ENCODE measurements around the gene ZNF717.
"Not testable (repeated sequence)": the region's sequence is repeated elsewhere in the genome, so short reads cannot be mapped to it uniquely, and the experiment has no call there.

The ZNF717 gene

DNA sequence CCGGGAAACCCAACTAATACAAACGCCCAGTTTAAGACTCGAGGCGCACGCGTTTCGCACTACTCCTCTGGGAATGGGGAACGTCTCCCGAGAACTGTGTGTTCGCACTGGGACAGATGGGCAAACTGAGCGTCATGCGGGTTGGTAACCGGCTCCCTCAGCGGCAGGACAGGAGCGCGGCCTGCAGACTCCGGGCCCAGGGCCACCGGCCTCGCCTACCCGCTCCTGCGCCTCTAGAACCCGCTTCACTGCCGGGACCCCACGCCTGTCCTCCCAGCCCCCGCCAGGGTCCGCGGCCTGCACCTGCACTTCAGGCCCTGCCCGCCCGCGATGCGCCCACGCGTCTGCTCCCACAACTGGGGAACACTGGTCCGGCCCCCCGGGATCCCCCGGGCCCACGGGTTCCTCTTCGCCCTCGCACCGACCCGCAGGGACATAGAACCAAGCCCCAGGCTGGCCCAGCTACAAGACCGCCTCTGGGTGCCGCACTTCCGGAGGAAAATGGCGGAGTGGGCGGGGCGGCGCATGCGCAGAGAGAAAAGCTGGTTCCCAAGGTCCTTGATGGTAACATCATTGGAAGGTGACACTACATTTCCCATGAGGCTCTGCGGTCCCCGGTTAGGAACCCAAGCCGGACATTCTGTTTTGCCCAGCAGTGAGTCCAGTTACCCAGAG lies at the start of gene ZNF717:
Gene ZNF717, minus strand, starts transcription at position 469 of the 675 bp plus-strand sequence. CDS start 2,187 bp downstream, outside the sequence.
- H3K27ac Mint-ChIP-seq, result peak within 1 kb of the TSS; percentile 88
- H3K4me1 Mint-ChIP-seq (ENCODE audit: low read depth), result not testable (repeated sequence)

DNA sequence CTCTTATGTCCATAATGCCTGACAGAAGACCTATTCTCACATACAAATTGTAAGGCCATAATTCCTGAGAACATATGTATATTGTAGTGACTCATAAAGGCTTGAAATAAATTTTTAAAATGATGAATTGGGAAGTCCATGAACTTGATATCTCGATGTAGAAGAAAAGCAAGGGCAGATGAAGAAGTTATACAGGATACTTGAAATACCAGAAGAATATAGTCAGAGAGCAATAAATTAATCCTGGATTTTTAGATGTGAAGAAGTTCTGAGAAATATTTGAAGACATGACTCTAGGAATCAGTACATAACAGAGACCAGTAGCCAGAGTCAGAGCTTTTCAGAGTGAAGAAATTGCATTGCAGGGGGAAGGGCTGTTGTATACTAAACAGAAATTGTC lies 45.7 kb upstream of the ZNF717 start:
- not testable (repeated sequence) for H3K36me3 Mint-ChIP-seq (ENCODE audit: low read depth); H3K27me3 Mint-ChIP-seq (ENCODE audit: low read depth); H3K4me1 Mint-ChIP-seq (ENCODE audit: low read depth); H3K4me3 Mint-ChIP-seq; H3K27ac Mint-ChIP-seq; DNase-seq (ENCODE audit: low spot score)
- H3K9me3 Mint-ChIP-seq, result peaks cover 27% of the 10 kb centered on the region

More for the DNA sequence above, at the start of gene ZNF717:
- Mint-ChIP-seq H3K9me3 (peaks cover 44% of the 10 kb centered on the region), H3K4me3 (peak within 1 kb of the TSS; percentile 83), H3K36me3 (ENCODE audit: low read depth) (peaks cover 31% of the 10 kb centered on the region)
- DNase-seq (ENCODE audit: low spot score), result peak; percentile 90
- not testable (repeated sequence) for H3K27me3 Mint-ChIP-seq (ENCODE audit: low read depth)

DNA sequence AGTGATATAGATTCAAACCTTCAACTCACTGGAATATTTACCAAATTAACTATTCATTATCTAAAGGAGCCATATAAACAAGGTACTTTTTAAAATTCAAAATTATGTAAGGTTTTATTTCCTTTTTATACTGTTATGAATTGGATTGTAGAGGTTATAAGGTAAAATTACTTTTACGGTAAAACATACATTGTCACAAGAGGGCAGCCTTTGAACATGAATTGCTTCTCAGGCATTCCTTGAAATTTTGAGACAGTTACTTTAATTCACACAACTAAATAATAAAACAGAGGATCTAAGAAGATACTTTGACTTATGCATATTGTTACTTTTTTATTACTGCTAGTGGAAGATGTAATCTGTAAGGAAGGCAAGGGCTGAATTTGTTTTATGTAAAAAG lies 32.7 kb upstream of the ZNF717 start:
- not testable (repeated sequence) for H3K36me3 Mint-ChIP-seq (ENCODE audit: low read depth)

DNA sequence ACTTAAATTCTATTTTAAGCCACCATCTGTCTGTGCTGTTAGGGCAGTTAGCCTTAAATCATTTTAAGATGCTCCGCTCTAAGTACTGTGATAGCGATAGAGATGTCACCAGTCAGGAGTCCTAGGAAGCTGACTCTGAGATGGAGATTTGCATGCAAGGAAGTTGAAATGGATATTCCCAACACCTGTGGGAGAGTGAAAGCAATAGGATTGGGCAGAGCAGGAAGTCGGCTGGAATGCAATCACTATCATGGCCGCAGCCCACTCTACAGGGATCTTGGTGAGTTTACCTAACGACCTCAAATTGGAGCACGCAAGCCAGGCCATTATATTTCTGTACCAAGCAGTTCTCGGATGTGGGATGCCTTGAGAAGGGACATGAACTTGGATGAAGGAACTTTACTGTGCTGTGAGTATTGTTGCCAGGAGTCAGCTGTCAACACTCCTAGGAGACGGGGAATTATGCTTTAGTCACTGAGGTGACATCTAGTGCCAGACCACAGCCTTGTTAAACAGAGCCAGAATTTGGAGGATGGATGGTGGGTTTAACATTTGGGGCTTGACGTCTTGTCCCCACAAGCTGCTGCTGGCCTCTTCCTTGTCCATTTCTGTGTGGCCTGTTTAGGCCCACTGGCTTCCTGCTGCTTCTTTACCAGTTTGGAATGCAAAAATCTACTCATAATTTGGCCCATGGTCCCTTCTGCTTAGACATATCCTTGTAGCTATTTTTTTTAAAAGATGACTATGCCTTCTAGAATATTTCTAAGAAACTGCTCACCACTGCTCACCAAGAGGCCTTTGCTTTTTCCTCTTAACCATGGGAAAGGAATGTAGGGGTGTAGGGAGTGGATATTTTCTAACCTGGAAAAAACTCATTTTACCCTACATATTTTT lies 31.2 kb upstream of the ZNF717 start:
- H3K4me1 Mint-ChIP-seq (ENCODE audit: low read depth); H3K27me3 Mint-ChIP-seq (ENCODE audit: low read depth); DNase-seq (ENCODE audit: low spot score); H3K27ac Mint-ChIP-seq; H3K36me3 Mint-ChIP-seq (ENCODE audit: low read depth); H3K4me3 Mint-ChIP-seq; H3K9me3 Mint-ChIP-seq: not testable (repeated sequence)

More for the DNA sequence above, 32.7 kb upstream of the ZNF717 start:
- not testable (repeated sequence) for H3K27ac Mint-ChIP-seq; H3K4me1 Mint-ChIP-seq (ENCODE audit: low read depth); H3K27me3 Mint-ChIP-seq (ENCODE audit: low read depth); H3K9me3 Mint-ChIP-seq; DNase-seq (ENCODE audit: low spot score); H3K4me3 Mint-ChIP-seq

DNA sequence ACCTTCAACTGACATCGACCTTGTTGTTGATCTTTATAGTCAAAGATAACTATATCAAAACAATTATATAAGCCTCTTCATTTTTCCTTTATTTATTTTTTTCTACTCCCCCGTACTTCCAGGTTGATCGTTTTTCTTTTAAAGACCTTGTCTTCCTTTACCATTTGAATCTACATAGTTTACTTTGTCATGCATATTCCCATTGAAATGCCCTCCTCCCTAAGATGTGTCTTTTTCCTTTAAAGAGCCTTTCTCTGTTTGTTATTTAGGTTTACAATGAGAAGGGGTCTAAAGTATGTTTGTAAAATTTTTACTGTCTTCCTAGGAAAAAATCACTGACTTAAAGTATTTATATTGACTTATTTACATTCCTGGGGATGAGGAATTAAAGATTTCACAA lies 29.4 kb upstream of the ZNF717 start:
- peaks cover 12% of the 10 kb centered on the region for H3K9me3 Mint-ChIP-seq

DNA sequence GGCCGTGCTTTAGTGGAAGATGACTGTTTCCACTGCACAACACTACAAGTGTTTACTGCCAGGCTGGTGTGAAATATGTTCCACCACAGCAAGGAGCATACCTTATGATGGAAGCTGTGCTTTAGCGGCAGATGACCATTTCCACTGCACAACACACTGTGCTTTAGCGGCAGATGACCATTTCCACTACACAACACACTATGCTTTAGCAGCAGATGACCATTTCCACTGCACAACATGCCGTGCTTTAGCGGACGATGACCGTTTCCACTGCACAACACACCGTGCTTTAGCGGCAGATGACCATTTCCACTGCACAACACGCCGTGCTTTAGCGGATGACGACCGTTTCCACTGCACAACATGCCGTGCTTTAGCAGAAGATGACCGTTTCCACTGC lies 2.8 kb downstream of the ZNF717 start:
- Mint-ChIP-seq H3K36me3 (ENCODE audit: low read depth) (peaks cover 53% of the 10 kb centered on the region), H3K27ac (no peak overlapping the region), H3K4me3 (no peak overlapping the region), H3K9me3 (peaks cover 59% of the 10 kb centered on the region), H3K27me3 (ENCODE audit: low read depth) (no peaks in the 10 kb centered on the region), H3K4me1 (ENCODE audit: low read depth) (peaks cover 5% of the 10 kb centered on the region)
- no peak for DNase-seq (ENCODE audit: low spot score)

More for the DNA sequence above, 29.4 kb upstream of the ZNF717 start:
- DNase-seq (ENCODE audit: low spot score), result no peak
- Mint-ChIP-seq H3K4me3 (no peak overlapping the region), H3K27me3 (ENCODE audit: low read depth) (no peaks in the 10 kb centered on the region), H3K36me3 (ENCODE audit: low read depth) (no peaks in the 10 kb centered on the region), H3K27ac (no peak overlapping the region), H3K4me1 (ENCODE audit: low read depth) (no peaks in the 10 kb centered on the region)

DNA sequence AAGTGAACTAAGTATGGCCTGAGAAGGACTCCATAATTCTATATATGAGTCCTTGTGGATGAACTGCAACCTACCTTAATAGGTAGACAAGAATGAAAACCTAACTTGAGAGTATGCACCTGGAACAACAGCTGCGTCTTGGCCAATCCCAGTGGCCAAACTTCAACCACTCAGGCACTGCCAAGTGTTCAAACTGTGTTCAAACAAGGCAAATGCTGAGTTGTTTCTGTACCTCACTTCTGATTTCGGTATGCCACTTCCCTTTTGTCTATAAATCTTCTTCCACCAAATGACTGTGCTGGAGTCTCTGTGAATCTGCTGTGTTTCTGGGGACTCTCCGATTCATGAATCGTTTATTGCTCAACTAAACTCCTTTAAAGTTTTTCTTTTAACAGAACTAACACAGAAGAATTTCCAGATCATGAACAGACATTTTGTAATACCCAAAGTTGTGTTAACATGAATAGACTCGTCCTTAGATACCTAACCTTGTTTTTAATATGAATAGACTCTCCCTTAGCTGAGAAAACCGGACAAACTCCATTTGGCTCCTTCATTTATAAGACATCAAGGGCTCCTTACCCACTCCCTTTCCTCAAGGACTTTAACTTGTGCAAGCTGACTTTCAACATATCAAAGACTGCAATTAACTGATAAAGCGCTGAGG lies 4.1 kb downstream of the ZNF717 start:
- DNase-seq (ENCODE audit: low spot score), result no peak
- Mint-ChIP-seq H3K4me3 (no peak overlapping the region), H3K27me3 (ENCODE audit: low read depth) (no peaks in the 10 kb centered on the region), H3K9me3 (peaks cover 55% of the 10 kb centered on the region), H3K27ac (no peak overlapping the region), H3K36me3 (ENCODE audit: low read depth) (peaks cover 66% of the 10 kb centered on the region), H3K4me1 (ENCODE audit: low read depth) (peaks cover 5% of the 10 kb centered on the region)

DNA sequence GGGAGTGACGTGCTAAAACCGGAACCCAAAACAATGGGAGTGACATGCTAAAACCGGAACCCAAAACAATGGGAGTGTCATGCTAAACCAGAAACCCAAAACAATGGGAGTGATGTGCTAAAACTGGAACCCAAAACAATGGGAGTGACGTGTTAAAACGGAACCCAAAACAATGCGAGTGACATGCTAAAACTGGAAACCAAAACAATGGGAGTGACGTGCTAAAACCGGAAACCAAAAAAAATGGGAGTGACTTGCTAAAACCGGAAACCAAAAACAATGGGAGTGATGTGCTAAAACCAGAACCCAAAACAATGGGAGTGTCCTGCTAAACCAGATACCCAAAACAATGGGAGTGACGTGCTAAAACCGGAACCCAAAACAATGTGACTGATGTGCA lies 7.6 kb downstream of the ZNF717 start:
- not testable (repeated sequence) for H3K27ac Mint-ChIP-seq; DNase-seq (ENCODE audit: low spot score); H3K27me3 Mint-ChIP-seq (ENCODE audit: low read depth); H3K4me1 Mint-ChIP-seq (ENCODE audit: low read depth); H3K4me3 Mint-ChIP-seq
- Mint-ChIP-seq H3K9me3 (peaks cover 49% of the 10 kb centered on the region), H3K36me3 (ENCODE audit: low read depth) (peaks cover 55% of the 10 kb centered on the region)

DNA sequence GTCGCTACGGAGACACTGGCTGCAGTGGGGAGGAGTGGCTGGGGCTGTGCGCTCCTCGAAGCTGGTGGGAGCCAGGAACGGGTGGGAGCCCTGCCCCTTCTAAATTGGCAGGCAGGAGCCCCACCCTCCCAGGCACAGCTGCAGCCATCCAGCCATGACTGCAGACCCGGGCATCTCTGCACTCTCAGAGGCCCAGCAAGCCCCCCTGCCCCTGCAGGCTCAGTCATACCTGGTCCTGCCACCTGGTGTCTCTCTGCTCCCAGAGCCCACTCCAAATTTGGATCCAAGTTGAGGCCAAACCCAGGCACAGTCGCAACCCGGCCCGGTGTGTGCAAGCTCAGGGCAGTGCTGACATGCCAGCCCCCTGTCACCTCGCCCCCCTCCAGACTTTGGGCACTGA lies 13.7 kb downstream of the ZNF717 start:
- not testable (repeated sequence) for H3K4me1 Mint-ChIP-seq (ENCODE audit: low read depth); DNase-seq (ENCODE audit: low spot score); H3K27ac Mint-ChIP-seq; H3K4me3 Mint-ChIP-seq; H3K27me3 Mint-ChIP-seq (ENCODE audit: low read depth)
- Mint-ChIP-seq H3K36me3 (ENCODE audit: low read depth) (peaks cover 23% of the 10 kb centered on the region), H3K9me3 (peaks cover 50% of the 10 kb centered on the region)

DNA sequence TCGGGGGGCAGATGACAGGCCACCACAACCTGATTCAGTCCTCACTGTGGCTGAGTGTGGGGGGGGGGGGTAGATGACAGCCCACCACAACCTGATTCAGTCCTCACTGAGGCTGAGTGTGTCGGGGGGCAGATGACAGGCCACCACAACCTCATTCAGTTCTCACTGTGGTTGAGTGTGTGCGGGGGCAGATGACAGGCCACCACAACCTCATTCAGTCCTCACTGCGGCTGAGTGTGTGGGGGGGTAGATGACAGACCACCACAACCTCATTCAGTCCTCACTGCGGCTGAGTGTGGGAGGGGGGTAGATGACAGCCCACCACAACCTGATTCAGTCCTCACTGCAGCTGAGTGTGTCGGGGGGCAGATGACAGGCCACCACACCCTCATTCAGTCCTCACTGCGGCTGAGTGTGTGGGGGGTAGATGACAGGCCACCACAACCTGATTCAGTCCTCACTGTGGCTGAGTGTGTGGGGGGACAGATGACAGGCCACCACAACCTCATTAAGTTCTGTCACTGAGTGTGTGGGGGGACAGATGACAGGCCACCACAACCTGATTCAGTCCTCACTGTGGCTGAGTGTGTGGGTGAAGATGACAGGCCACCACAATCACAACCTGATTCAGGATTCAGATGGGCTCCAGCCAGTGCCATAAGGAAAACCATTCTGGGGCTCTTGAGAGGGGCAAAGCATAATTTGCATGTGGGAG lies 16.9 kb downstream of the ZNF717 start:
- Mint-ChIP-seq H3K4me1 (ENCODE audit: low read depth) (no peaks in the 10 kb centered on the region), H3K9me3 (peaks cover 66% of the 10 kb centered on the region), H3K4me3 (no peak overlapping the region), H3K36me3 (ENCODE audit: low read depth) (peaks cover 30% of the 10 kb centered on the region), H3K27me3 (ENCODE audit: low read depth) (no peaks in the 10 kb centered on the region), H3K27ac (no peak overlapping the region)
- no peak for DNase-seq (ENCODE audit: low spot score)

DNA sequence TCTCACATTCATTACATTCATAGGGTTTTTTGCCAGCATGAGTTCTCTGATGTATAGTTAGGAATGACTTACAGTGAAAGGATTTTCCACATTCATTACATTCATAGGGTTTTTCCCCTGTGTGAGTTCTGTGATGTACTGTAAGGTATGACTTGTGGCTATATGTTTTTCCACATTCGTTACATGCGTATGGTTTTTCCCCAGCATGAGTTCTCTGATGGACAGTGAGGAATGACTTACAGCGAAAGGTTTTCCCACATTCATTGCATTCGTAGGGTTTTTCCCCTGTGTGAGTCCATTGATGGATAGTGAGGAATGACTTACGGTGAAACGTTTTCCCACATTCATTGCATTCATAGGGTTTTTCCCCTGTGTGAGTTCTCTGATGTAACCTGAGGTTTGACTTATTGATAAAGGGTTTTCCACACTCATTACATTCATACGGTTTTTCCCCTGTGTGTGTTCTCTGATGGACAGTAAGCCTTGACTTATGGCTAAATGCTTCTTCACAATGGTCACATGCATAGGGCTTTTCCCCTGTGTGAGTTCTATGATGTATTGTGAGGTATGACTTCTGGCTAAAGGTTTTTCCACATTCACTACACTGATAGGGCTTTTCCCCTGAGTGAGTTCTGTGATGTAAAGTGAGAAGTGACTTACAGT lies 47.4 kb downstream of the ZNF717 start:
- Mint-ChIP-seq H3K36me3 (ENCODE audit: low read depth) (peaks cover 43% of the 10 kb centered on the region), H3K27ac (no peak overlapping the region)

DNA sequence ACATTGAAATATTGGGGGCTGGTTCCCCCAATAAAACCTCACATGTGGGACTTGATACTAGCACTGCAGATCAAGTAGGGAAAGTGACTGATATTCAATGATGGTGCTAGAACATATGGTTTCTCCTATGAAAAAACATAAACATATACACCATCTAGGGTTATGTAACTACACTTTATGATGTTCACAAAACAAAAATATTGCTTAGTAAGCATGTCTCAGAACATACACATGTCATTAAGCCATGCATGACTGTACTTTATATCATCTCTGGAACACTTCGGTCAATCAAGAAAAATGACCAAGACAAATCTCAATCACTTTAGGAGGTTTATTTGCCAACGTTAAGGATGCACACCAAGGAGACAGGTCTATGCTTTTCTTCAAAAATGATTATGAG lies 57.4 kb downstream of the ZNF717 start:
- no peaks in the 10 kb centered on the region for H3K27me3 Mint-ChIP-seq (ENCODE audit: low read depth)
- no peak overlapping the region for H3K27ac Mint-ChIP-seq
- no peaks in the 10 kb centered on the region for H3K4me1 Mint-ChIP-seq (ENCODE audit: low read depth)
- peaks cover 84% of the 10 kb centered on the region for H3K9me3 Mint-ChIP-seq
- DNase-seq (ENCODE audit: low spot score), result no peak
- peaks cover 26% of the 10 kb centered on the region for H3K36me3 Mint-ChIP-seq (ENCODE audit: low read depth)
- H3K4me3 Mint-ChIP-seq, result no peak overlapping the region

More for the DNA sequence above, 47.4 kb downstream of the ZNF717 start:
- Mint-ChIP-seq H3K9me3 (peaks cover 85% of the 10 kb centered on the region), H3K4me3 (no peak overlapping the region), H3K27me3 (ENCODE audit: low read depth) (no peaks in the 10 kb centered on the region), H3K4me1 (ENCODE audit: low read depth) (no peaks in the 10 kb centered on the region)
- DNase-seq (ENCODE audit: low spot score), result no peak

DNA sequence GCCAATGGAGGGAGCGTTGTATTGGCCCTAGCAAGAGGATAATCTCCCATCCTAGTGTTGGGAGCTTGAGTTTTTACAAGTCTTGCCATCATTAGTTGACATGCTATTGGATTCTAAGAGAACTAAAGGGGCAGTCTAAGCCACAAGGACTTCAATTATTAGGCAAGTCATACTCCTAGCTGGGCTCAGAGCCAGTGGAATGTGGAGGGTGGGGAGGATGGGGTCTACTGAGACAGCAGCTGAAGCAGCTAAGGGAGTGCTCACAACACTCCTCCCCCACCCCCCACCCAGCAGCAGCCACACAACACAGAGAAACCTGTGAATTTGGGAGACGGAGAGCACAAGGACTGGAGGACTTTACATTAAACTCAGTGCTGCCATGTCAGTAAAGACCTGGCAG lies 93.3 kb downstream of the ZNF717 start:
- no peak for DNase-seq (ENCODE audit: low spot score)
- Mint-ChIP-seq H3K36me3 (ENCODE audit: low read depth) (no peaks in the 10 kb centered on the region), H3K4me3 (no peak overlapping the region), H3K4me1 (ENCODE audit: low read depth) (no peaks in the 10 kb centered on the region), H3K27me3 (ENCODE audit: low read depth) (no peaks in the 10 kb centered on the region), H3K27ac (no peak overlapping the region), H3K9me3 (peaks cover 20% of the 10 kb centered on the region)

Data from T-helper 2 cell treated with Interferon-gamma antibody and Interleukin-4, amounts not matched to agents 5 μg/mL and 100 μg/mL, for 36 hours (primary cell).